GM21360 (cell line): Measurements from ENCODE around the gene LRTM1.

Experiments
- ATAC-seq: cut with Tn5 transposase; IDR thresholded peaks from one replicate; pipeline ENCODE4 v1.9.1; 2021; ENCODE audit warnings: mild to moderate bottlenecking, moderate library complexity; ENCODE audit not compliant: unreplicated experiment

LRTM1 gene

DNA sequence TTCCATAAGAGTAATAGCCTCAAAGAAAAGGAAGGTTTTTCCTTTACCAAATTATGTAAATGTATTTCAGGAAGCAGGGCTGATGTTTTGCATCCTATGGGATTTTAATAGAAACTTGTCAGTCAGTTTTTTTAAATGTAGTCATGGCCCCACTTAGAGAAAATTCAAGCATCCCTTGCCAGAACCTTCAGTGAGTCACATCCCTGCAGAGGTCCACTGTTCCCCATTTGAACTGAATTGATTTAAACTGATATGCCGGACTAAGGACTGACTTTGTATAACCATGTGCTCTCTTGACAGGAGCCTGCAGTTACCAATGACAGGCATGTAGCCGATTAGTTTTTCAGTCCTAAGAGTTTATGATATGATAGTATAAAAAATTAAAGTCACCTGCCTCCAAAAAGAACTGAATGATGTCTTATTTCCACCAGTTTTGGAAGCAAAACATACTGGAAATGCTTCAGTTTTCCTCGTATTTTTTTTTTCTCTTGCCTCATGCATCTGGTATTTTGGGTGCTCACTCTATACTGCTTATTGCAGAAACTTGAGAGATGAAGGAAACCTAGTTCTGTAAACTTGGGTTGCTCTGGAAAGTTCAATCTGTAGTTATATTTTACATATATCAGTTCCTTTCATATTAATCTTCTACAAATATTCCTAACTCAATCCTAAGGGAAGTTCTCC is 30.7 kb downstream of the LRTM1 start:
- ATAC-seq: no peak

DNA sequence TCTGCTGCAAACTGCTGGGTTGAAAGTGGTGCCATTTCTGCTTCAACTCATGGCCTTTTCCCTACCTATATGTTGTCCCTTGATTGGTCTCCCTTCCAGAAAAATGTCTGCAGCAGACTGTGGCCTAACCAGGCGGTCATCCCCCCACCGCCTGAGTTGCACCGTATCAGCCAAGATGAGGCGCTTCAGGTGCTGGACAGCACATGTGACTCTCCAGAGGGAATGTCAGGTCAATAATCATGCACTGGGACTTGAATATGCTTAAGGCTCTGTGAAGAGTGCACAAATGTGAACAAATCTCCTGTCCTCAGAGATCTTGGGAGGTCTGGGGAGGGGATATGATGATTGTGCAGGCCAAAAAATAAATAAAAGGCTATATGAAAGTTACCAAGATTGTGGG is 32.2 kb downstream of the LRTM1 start:
- no peak for ATAC-seq

DNA sequence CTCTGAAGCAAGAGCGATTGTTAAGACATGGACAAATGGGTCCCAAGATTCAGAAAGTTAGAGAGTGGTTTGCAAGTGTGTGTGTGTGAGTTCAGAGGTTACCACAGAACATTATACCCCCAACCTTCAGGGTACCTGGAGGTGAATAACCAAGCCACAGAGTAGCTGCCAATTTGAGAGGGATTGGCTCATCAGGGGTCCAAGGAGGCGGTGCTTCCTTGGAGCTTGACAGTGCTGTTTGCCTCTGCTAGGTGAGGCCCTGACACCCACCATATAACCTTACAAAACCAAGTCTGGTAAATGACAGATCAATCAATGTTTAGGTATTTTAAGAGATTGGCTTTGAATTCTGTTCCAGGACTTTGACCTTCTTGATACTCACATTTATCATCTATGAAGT is 35.7 kb downstream of the LRTM1 start:
- ATAC-seq: no peak

DNA sequence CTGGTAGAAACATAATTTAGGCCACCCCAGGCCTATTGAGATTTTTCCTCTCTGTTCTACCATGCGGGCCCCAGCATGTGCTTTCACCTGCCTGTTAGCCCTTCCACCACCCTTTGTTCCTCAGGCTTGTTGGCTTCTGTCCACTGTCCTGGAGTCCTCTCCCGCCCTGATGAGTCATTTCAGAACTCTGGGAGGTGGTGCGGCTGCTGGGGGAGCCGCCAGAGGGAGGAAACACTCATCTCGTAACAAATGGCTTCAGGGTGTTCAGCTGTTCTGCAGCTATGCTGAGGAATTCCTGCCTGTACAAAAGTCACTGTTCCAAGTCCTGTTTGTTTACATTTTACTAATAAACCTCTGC is 36.3 kb downstream of the LRTM1 start:
- ATAC-seq: no peak

DNA sequence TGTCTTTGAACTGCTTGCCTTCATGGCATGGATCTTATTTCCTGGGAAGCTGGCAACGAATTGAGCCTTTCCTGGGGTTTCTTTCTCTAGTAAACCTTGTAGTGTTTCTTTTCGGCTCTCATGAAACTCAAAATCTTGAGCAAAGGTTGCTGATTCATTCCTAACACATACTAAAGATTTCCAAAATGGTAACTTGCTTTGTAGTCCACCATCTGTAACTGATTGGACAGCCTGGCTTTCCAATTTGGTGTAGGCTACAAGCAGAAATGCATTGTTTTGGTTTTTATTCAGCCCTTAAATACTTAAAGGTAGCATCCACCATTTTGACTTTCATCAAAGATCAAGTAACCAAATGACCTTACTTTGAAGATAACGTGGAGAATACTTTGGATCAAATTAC is 38.1 kb downstream of the LRTM1 start:
- no peak for ATAC-seq

DNA sequence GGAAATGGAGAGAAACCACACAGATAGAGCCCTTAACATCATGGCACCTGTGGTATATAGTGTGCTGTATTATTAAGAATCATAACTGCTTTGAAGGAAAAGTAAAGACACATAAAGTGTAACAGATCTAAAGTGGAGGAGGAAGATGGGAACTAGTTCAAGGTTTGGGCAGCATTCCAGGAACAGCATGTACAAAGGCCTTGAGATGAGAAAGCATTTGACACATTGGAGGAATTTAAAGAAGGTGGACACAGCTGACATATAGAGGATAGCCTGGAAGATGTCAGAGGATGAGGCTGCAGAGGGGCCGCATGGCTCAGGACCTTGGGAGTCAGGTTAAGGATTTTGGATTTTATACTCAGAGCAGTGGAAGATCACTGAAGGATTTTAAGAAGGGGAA is 39.0 kb downstream of the LRTM1 start:
- no peak for ATAC-seq

DNA sequence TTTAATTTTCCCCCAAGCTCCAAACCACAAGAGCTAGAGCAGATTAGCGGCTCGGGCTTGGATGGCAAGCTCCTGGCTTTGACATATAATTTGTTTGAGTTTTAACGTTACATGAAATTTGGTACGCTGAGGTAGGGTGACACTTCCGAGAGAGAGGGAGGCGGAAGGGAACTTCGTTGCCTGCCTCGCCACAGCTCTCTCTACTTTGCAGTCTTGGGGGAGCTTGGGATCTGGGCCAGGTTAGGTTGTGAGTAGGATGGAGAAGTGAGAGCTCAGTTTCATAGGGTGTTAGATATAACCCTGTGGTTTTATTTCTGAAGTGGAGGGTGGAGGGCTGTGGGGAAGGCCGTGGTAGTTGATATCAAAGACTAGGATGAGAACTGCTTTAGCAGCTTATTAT is 39.7 kb downstream of the LRTM1 start:
- no peak for ATAC-seq

DNA sequence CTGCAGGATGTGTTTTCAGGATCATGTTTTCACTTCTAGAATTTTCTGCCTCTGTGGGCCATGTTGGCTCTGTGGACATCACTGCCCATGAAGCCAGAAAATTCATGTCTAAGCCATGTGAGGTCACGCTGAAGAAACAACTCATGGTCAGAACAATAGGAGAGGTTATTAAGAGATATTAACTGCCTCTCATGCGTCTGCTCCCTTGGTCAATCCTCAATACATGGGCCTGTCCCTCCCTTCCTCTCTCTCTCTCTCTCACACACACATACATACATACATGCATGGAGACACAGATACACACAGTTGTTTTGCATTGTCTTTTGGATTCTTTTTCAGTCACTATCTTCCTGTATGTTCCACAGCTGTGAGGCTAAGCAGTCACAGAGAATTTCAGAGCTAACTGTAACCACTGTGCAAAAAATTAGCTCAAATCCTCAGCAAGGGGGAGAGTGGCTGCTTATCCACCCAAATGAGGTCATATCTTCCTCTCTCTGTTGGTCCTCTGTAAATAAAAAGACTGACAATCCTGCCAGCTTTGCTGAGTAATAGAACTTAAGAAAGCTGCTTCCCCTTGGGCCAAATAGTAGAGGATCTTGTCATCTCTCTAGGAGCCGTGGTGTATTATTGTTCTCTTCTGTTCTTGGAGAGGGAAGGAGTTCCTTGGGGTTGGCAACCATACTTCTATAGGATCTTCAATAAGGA is 45.6 kb downstream of the LRTM1 start:
- no peak for ATAC-seq

DNA sequence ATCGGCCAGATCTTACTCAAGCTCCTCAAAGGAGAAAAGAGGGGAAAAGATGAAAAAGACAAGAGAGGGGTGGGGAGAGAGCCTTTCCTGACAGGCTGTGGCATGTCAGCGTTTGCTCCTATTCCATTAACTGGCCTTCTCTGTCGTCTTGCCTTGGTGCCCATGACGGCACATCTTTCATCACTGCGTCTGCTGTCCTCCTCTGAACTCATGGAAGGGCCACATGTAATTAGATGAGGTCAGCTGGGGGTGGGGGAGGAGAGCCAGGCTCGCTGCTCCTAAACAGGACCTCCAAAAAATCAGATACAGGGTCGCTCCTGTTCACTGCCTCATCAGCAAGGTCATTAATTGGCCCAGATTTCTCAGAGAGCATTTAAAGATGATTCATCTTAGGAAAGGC is 49.7 kb downstream of the LRTM1 start:
- no peak for ATAC-seq

DNA sequence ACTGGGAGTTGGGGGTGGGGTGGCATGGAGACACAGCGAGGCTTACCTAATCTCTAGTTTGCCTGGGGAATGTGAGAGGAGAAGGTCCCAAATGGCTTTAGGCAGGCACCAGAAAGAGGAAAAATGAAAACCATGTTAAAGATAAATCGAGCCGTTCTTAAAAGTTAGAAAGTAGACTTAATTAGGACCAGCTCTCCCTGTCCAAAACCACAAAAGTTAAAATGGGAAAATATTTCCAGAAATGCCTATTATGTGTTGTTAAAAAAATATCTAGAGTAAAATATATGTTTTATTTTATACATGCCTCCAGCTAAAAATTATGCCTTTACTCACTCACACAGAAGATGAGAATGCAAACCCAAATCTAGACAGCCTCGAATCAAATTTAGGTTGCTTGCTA is 50.1 kb downstream of the LRTM1 start:
- ATAC-seq: no peak

DNA sequence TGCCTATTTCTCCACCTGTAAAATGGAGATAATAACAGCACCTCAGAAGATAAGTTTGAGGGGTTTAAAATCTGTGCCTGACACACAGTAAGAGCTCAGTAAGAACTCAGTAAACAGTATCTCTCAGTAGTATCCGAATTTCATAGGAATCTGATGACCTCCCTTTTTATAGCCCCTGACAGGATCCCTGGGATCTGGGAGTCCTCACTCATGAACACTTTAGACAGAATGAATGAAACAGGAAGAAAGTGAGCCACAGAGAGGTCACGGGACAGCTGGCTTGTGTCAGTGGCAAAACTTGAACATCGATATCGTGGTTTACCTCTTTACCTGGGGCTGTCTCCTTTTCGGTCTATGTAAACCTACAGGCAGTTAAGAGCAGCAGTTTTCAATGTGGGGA is 51.2 kb downstream of the LRTM1 start:
- ATAC-seq: no peak

DNA sequence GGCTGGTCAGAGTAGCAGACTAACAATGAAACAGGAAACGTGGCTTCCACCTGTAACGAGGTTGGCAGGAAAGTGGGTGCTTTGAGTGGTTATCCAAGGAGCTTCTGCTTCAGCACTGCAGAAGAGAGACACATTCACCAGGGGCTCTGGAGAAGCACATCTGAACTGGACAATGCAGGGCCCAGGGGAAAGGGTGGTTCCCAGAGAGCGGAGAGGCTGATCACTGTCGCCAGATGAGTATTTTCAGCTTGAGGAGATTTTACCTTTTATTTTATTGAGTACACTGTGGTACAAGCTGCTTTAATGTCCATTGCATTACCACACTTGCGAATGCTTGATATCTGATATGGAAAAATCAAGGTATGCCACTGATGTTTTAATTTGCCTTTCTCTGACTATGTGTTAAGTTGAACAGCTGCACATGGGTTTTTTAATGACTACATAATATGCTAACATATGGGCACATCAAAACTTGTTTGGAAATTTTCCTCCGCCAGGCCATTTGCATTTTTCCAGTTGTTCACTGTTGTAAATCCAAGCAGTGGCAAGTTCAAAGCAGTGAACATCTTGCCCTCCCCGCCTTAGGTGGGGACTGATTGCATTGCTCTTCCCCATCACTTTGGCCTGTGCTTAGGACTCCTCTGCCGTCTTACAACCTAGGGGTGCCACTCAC is 52.1 kb downstream of the LRTM1 start:
- no peak for ATAC-seq

DNA sequence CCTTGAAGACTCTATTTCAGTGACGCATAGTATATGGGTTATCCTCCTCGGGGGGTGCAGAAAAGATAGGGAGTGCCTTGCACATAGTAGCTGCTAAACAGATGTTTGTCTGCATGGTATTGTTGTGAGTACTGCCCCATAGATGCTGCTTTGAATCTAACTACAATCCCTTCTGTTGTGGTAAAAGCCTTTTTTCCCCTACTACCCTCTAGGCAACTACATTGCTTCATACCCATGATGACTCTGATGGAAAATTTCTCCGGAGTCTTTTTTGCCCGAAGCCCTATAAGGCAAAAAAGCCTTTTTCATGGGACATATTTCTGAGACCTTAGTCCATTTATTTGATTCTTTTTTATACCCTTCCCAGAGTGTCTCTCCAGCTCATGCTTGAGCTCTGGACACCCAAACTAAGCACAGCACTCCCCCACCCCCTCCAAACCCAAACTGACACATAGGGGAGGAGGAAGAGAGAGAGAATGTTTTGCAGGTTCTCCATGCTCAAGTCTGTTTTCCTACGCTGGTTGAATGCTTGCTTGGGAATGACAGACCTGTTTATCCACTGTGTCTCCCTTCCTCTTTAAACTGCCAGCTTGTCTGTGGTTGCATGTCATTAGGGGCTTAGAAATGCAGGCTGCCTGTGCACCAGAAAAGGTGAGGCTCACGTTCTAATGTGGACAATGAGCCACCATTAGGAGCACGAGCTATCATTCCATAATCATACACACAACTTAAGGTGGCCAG is 52.9 kb downstream of the LRTM1 start:
- no peak for ATAC-seq

DNA sequence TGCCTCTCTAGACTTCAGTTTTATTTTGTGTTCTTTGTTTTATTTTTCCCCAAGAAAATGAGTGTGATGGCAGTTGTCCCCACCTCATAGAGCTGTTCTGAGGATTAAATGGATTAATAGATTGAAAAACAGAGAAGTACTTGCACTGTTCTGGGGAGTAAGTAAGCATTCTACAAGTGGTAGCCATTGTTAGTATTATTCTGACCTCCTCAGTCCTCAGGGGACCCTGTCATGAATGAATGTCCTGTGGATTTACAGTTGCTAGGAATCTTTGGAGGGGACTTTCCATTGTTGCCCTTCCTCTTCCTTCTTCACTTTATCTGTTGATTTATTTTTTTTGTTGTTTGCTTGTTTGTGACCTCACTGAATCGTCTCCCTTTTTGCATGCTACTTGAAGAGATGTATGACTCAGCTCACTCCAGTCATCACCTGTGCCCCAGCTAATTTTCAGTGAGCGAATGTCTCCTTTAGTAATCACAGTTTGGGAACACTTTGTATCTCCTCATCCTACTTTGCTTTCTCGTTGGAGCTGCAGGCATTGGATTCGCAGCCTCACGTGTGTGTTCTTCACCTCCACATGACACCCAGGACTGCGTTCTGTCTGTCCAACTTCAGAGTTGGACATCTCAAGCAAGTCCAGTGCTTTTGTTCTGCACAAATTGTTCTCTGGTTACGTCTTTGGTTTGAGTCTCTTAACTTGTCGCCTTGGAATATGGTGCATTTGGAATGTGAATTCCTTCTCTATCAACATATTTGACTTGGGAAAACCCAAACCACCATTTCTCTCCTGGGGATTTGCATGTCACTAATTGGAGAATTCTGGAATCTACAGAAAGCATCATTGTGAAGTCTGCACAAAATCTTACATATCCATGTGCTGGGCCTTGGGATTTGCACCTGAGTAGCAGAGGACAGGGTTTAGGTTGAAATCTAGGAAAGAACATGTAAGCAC is 54.5 kb downstream of the LRTM1 start:
- ATAC-seq: no peak

DNA sequence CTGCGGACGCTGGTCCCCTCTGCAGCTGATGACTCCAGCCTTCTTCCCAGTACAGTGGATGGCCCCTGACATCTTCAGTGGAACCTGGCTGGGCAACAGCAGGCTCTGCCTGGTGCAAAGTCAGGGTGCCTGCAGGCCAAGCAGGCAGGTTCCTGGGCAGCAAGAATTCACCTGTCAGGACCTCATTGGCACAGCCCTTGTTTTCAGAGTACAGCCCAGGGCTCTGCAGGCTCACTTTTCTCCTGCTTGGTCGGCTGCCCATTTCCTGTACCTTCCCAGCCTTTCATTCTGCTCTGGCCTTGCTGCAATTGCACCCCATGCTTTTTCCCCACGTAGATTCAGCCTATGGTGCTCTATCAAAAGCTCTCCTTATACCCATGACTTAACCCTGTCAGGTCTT is 56.0 kb downstream of the LRTM1 start:
- no peak for ATAC-seq

DNA sequence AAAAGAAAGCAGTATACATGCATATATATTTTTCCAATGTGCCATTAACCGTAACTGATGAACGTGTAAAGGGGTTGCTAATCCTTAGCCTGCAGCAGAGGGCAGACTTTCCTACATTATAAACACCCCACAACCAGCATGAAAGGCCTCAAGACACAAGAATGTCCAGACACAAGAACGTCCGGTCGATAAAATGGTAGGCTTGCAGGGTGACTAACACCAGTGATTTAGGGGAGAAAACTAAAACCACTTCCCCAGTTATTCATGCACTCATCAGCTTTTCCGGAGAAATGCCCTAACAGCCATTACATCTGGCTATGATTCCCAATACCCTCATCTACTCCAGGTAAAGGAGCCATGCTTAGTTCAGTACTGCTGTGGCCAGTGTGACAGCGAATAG is 57.4 kb downstream of the LRTM1 start:
- no peak for ATAC-seq
